ENCODE results near the gene PRCP.

The PRCP gene

DNA sequence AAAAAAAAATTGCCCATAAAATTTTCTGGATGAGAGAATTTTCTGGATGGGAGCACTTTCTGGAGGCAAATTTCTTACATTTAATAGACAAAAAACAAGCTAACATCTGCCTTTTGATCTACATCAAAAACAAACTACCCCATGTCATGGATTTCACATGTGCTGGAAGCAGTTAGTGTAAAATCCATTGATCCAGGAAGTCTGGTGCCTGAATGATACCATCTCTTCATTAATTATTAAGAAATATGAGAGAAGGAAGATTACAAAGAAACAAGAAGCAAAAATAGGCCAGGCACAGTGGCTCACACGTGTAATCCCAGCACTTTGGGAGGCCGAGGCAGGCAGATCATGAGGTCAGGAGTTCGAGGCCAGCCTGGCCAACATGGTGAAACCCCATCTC, 113.4 kb downstream of the PRCP start:
- H3K4me1 ChIP-seq (ENCODE audit: insufficient read depth, poor library complexity, severe bottlenecking), result no peaks in the 10 kb centered on the region
- no peaks in the 10 kb centered on the region for H3K27me3 ChIP-seq (ENCODE audit: insufficient read depth, poor library complexity, severe bottlenecking)
- H3K27ac ChIP-seq (ENCODE audit: poor library complexity, severe bottlenecking), result no peak overlapping the region
- DNase-seq (ENCODE audit: low spot score), result no peak
- no peaks in the 10 kb centered on the region for H3K36me3 ChIP-seq (ENCODE audit: low read depth)
- no peak for ATAC-seq (ENCODE audit: low read depth)
- TF ChIP-seq, protein P1, sequence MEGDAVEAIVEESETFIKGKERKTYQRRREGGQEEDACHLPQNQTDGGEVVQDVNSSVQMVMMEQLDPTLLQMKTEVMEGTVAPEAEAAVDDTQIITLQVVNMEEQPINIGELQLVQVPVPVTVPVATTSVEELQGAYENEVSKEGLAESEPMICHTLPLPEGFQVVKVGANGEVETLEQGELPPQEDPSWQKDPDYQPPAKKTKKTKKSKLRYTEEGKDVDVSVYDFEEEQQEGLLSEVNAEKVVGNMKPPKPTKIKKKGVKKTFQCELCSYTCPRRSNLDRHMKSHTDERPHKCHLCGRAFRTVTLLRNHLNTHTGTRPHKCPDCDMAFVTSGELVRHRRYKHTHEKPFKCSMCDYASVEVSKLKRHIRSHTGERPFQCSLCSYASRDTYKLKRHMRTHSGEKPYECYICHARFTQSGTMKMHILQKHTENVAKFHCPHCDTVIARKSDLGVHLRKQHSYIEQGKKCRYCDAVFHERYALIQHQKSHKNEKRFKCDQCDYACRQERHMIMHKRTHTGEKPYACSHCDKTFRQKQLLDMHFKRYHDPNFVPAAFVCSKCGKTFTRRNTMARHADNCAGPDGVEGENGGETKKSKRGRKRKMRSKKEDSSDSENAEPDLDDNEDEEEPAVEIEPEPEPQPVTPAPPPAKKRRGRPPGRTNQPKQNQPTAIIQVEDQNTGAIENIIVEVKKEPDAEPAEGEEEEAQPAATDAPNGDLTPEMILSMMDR (IDR thresholded peaks at IDR 0.05; ENCODE audit: poor library complexity, severe bottlenecking), result no peak
- no peaks in the 10 kb centered on the region for H3K9me3 ChIP-seq (ENCODE audit: severe bottlenecking)
- H3K4me3 ChIP-seq (ENCODE audit: severe bottlenecking), result no peak overlapping the region

DNA sequence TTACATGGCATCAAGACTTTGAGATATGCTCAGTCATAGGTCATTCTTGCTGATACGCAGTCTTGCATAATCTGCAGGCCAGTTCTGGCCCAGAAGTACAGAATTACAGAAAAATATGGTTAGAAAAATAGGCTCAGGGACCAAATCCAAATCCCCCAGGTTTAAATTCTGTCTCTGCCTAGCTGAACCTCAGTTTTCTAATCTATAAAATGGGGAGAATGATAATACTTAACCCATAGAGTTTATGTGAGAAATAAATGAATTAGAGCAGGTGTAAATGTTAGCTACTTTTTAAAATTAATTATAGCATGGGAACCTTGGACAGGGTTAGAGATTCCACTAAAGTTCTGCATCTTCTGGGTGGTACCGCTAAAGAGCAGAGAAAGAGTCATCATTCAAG, 114.2 kb downstream of the PRCP start:
- H3K9me3 ChIP-seq (ENCODE audit: severe bottlenecking), result no peaks in the 10 kb centered on the region
- no peak overlapping the region for H3K4me3 ChIP-seq (ENCODE audit: severe bottlenecking)
- no peaks in the 10 kb centered on the region for H3K27me3 ChIP-seq (ENCODE audit: insufficient read depth, poor library complexity, severe bottlenecking)
- H3K27ac ChIP-seq (ENCODE audit: poor library complexity, severe bottlenecking), result no peak overlapping the region
- no peak for ATAC-seq (ENCODE audit: low read depth)
- TF ChIP-seq, protein P1 (IDR thresholded peaks at IDR 0.05; ENCODE audit: poor library complexity, severe bottlenecking), result no peak
- H3K4me1 ChIP-seq (ENCODE audit: insufficient read depth, poor library complexity, severe bottlenecking), result no peaks in the 10 kb centered on the region
- DNase-seq (ENCODE audit: low spot score), result no peak
- H3K36me3 ChIP-seq (ENCODE audit: low read depth), result no peaks in the 10 kb centered on the region

DNA sequence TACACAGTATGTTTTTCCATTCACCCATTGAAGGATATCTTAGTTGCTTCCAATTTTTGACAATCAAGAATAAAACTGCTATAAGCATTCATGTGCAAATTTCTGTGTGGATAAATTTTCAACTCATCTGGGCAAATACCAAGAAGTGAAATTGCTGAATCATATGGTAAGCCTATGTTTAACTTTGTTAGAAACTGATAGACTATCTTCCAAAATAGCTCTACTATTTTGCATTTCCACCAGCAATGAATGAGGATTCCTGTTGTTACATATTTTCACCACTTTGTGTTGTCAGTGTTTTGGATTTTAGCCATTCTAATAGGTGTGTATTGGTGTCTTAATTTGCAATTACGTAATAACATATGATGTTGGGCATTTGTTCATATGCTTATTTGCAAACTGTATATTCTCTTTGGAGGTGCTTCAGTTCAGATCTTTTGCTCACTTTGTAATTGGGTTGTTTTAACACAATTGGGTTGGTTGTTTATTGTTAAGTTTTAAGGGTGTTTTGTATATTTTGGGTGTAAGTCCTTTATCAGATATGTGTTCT, 117.3 kb downstream of the PRCP start:
- no peak for ATAC-seq (ENCODE audit: low read depth)
- H3K27me3 ChIP-seq (ENCODE audit: insufficient read depth, poor library complexity, severe bottlenecking), result no peaks in the 10 kb centered on the region
- no peak overlapping the region for H3K4me3 ChIP-seq (ENCODE audit: severe bottlenecking)
- TF ChIP-seq, protein P1 (IDR thresholded peaks at IDR 0.05; ENCODE audit: poor library complexity, severe bottlenecking), result no peak
- H3K4me1 ChIP-seq (ENCODE audit: insufficient read depth, poor library complexity, severe bottlenecking), result no peaks in the 10 kb centered on the region
- DNase-seq (ENCODE audit: low spot score), result no peak
- H3K9me3 ChIP-seq (ENCODE audit: severe bottlenecking), result no peaks in the 10 kb centered on the region
- no peak overlapping the region for H3K27ac ChIP-seq (ENCODE audit: poor library complexity, severe bottlenecking)
- no peaks in the 10 kb centered on the region for H3K36me3 ChIP-seq (ENCODE audit: low read depth)

DNA sequence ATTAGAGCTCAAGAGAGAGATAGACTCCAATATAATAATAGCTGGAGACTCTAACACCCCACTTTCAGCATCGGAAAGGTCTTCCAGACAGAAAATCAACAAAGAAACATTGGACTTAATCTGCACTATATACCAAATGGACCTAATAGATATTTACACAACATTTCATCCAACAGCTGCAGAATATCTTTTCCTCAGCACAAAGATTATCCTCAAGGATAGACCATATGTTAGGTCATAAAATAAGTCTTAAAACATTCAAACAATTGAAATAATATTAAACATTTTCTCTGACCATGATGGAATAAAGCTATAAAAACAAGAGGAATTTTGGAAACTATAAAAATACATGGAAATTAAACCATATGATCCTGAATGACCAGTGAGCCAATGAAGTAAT, 121.5 kb downstream of the PRCP start:
- no peaks in the 10 kb centered on the region for H3K27me3 ChIP-seq (ENCODE audit: insufficient read depth, poor library complexity, severe bottlenecking)
- DNase-seq (ENCODE audit: low spot score), result no peak
- no peak overlapping the region for H3K27ac ChIP-seq (ENCODE audit: poor library complexity, severe bottlenecking)
- TF ChIP-seq, protein P1 (IDR thresholded peaks at IDR 0.05; ENCODE audit: poor library complexity, severe bottlenecking), result no peak
- H3K36me3 ChIP-seq (ENCODE audit: low read depth), result no peaks in the 10 kb centered on the region
- H3K4me3 ChIP-seq (ENCODE audit: severe bottlenecking), result no peak overlapping the region
- no peaks in the 10 kb centered on the region for H3K9me3 ChIP-seq (ENCODE audit: severe bottlenecking)
- no peaks in the 10 kb centered on the region for H3K4me1 ChIP-seq (ENCODE audit: insufficient read depth, poor library complexity, severe bottlenecking)
- no peak for ATAC-seq (ENCODE audit: low read depth)

DNA sequence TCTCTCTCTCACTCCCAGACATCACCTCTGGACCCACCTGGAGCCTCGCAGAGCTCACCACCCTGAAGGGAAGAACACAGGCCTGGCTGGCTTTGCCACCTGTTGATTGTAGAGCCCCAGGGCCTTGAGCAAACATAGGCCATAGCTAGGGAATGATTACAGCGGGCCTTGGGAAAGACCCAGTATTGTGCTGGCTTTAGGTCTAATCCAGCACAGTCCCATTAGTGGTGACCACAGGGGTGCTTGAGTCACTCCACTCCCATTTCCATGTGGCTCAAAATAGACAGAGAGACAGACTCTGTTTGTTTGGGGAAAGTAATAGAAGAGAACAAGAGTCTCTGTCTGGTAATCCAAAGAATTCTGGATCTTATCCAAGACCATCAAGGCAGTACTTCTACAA, 123.9 kb downstream of the PRCP start:
- H3K27me3 ChIP-seq (ENCODE audit: insufficient read depth, poor library complexity, severe bottlenecking), result no peaks in the 10 kb centered on the region
- H3K4me1 ChIP-seq (ENCODE audit: insufficient read depth, poor library complexity, severe bottlenecking), result peaks cover 7% of the 10 kb centered on the region
- no peak for ATAC-seq (ENCODE audit: low read depth)
- DNase-seq (ENCODE audit: low spot score), result no peak
- no peaks in the 10 kb centered on the region for H3K36me3 ChIP-seq (ENCODE audit: low read depth)
- no peaks in the 10 kb centered on the region for H3K9me3 ChIP-seq (ENCODE audit: severe bottlenecking)
- H3K4me3 ChIP-seq (ENCODE audit: severe bottlenecking), result no peak overlapping the region
- no peak overlapping the region for H3K27ac ChIP-seq (ENCODE audit: poor library complexity, severe bottlenecking)
- TF ChIP-seq, protein P1 (IDR thresholded peaks at IDR 0.05; ENCODE audit: poor library complexity, severe bottlenecking), result no peak

Measured in RWPE2 (cell line).